ENCODE measurements around the gene DENND4B. TPM values are rescaled to one million over a fixed set of nuclear protein-coding genes. Genes with fewer than 3 reads are reported as not detected.

The DENND4B gene
- total and polyA plus RNA-seq, 9 of the 15 experiments (the other 6 are each of a cell fraction or from before 2014, with no cell fraction given): 9.5 to 80.5 (median 23.1) TPM

DNA sequence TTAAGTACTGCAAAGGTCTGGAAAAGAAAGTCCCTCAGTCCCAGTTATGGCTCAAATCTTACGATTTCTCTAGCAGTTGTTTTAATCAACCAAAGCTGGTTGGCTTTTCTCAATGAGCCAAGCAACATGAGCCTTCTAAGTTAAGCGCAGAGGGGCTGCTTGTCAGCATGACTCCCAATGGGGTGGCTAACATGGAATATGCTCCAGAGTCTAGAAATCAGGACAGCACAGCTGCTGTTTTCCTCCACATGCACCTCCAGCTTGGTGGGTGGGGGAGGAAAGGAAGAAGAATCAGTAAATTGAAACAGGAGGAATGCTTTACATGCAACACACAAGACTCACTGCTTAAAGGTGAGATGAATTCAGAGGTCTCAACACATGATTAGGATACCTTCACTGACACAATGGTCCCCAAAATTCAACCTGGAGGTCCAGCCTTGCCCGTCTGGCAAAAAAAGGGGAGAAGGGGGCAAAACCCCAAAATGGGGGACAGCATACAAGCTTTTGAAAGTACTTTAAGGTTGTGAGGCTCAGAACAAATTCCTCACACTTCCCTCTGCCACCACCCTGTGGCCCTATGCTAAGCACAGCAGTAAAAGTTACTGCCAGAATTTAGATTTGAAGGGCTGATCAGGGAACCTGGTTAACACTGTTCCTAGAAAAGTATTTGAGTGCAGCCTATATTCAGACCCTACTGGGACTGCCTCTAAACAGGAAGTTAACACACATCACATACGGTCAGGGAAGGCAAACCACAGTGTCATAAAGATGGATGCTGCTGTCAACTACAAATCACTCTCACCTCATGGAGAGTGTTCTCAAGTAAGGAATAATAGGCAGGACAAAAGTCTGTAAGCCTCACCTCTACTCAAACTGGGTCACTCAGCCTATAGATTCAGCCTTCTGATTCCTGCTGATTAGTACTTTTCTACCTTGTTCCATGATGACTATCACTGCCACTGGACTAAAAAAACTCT lies 26.4 kb downstream of the DENND4B start (continued):
- no peak for TF ChIP-seq SNRNP70 (optimal IDR thresholded peaks at IDR 0.05; ENCODE audit: low read depth, low read length)
- TF ChIP-seq, protein P1, sequence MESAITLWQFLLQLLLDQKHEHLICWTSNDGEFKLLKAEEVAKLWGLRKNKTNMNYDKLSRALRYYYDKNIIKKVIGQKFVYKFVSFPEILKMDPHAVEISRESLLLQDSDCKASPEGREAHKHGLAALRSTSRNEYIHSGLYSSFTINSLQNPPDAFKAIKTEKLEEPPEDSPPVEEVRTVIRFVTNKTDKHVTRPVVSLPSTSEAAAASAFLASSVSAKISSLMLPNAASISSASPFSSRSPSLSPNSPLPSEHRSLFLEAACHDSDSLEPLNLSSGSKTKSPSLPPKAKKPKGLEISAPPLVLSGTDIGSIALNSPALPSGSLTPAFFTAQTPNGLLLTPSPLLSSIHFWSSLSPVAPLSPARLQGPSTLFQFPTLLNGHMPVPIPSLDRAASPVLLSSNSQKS (CRISPR knock-in tag; IDR thresholded peaks at IDR 0.05): no peak
- no peak for TF ChIP-seq NR1H2 (CRISPR knock-in tag; IDR thresholded peaks at IDR 0.05)
- 0 out of 2 replicates have a peak, but pooled peaks have one; percentile 35 for TF ChIP-seq TOE1 (IDR thresholded peaks at IDR 0.05; ENCODE audit: borderline replicate concordance)
- TF ChIP-seq TOE1 (CRISPR knock-in tag; IDR thresholded peaks at IDR 0.05; ENCODE audit: borderline replicate concordance, low read depth): no peak
- TF ChIP-seq LEF1 (IDR thresholded peaks at IDR 0.05): peak; percentile 69
- no peak for TF ChIP-seq GTF2F1 (IDR thresholded peaks at IDR 0.05; ENCODE audit: low read depth, low read length)
- 0 out of 2 replicates have a peak, but pooled peaks have one; percentile 57 for TF ChIP-seq ZNF316 (IDR thresholded peaks at IDR 0.05)
- no peak for TF ChIP-seq ATF1 (CRISPR knock-in tag; IDR thresholded peaks at IDR 0.05)
- TF ChIP-seq ATF1 (tag; IDR thresholded peaks at IDR 0.05): 0 out of 2 replicates have a peak, but pooled peaks have one; percentile 29
- 0 out of 2 replicates have a peak, but pooled peaks have one; percentile 32 for TF ChIP-seq MYC (IDR thresholded peaks at IDR 0.05; ENCODE audit: low read depth, low read length)
- no peak for TF ChIP-seq MYC (CRISPR knock-in tag; IDR thresholded peaks at IDR 0.05; ENCODE audit: borderline replicate concordance, low read depth)
- no peak for TF ChIP-seq SMARCA4 (IDR thresholded peaks at IDR 0.05)
- peak; percentile 49; the same call in 1 of the 2 replicates for TF ChIP-seq CTBP1 (IDR thresholded peaks at IDR 0.05; ENCODE audit: borderline replicate concordance)
- no peak for TF ChIP-seq CREB1 (IDR thresholded peaks at IDR 0.05)
- no peak for TF ChIP-seq CREB1 (CRISPR knock-in tag; IDR thresholded peaks at IDR 0.05)
- no peak; the same call in 1 of the 2 replicates for TF ChIP-seq MAFG (tag; conservative IDR thresholded peaks at IDR 0.05)
- TF ChIP-seq ZNF133 (CRISPR knock-in tag; IDR thresholded peaks at IDR 0.05): no peak
- TF ChIP-seq, protein P2, sequence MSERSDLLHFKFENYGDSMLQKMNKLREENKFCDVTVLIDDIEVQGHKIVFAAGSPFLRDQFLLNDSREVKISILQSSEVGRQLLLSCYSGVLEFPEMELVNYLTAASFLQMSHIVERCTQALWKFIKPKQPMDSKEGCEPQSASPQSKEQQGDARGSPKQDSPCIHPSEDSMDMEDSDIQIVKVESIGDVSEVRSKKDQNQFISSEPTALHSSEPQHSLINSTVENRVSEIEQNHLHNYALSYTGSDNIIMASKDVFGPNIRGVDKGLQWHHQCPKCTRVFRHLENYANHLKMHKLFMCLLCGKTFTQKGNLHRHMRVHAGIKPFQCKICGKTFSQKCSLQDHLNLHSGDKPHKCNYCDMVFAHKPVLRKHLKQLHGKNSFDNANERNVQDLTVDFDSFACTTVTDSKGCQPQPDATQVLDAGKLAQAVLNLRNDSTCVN (CRISPR knock-in tag; IDR thresholded peaks at IDR 0.05): no peak
- TF ChIP-seq ZSCAN29 (IDR thresholded peaks at IDR 0.05): no peak
- TF ChIP-seq ETV6 (IDR thresholded peaks at IDR 0.05; ENCODE audit: borderline replicate concordance in 1 of 2, low read depth in 2 of 2, low read length in 1 of 2): no peak
- no peak for TF ChIP-seq ETV6 (CRISPR knock-in tag; IDR thresholded peaks at IDR 0.05; ENCODE audit: borderline replicate concordance)
- TF ChIP-seq POLR2A (conservative IDR thresholded peaks at IDR 0.05): no peak
- 0 out of 2 replicates have a peak, but pooled peaks have one; percentile 30 for TF ChIP-seq SMAD4 (CRISPR knock-in tag; conservative IDR thresholded peaks at IDR 0.05)
- no peak for TF ChIP-seq ZNF445 (CRISPR knock-in tag; IDR thresholded peaks at IDR 0.05; ENCODE audit: low read depth)
- no peak for TF ChIP-seq SMARCA5 (IDR thresholded peaks at IDR 0.05)
- TF ChIP-seq TEAD4 (IDR thresholded peaks at IDR 0.05; ENCODE audit: low read length): peak; percentile 58; the same call in 1 of the 2 replicates
- no peak for TF ChIP-seq TEAD4 (CRISPR knock-in tag; IDR thresholded peaks at IDR 0.05; ENCODE audit: borderline replicate concordance)

All from K562 (cell line).